Epithelial cell of prostate (primary cell): Measurements from ENCODE around the gene LHPP.

Source experiments
- DNase-seq: peaks from one replicate; pipeline ENCODE4 v3.0.0-alpha.2; 2011; ENCODE audit warnings: low read depth, low spot score
- H3K27ac ChIP-seq: fragments of 450-650 bp; 2 replicates; pipeline ENCODE4 v1.5.1; 2017; ENCODE audit warnings: mild to moderate bottlenecking

Gene LHPP

DNA sequence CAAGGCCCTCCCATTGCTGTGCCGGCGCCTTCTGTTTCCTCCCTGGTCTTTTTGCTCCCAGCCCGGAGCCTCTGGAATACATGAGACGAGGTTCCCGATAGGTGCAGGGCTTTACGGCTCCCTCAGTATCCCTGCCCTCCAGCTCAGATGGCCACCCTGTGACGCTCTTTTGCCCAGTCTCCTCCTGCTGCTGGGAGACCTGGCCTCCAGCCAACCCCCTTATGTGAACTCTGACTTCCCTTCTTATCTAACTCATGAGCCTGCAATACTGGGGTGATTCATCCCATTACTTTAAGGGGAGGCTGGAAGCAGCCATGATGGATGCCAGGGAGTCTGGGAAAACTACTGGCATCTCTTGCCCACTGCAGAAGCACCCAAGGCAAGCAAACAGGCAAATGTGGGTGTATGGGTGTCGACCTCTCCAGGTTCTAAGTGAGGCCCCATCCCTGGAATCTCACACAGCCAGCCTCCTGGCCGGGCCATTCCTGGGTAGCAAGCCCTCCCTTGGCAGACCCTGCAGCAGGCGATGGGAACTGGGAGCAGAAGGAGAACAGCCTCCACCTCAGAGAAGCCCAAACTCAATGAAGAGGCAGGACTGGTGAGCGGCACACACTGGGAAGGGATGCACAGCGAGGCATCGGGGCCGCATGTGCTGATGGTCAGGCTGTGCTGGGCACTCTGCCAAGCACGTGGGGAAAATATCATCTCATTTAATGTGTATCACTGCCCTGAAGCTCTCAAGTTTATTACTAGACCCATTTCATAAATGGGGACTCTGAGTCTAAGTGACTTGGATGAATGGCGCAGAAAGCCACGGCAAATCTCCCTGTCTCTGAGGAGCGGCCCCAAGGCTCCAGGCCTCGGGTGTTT, 185.1 kb downstream of the LHPP start:
- H3K27ac ChIP-seq: no peak overlapping the region
- DNase-seq: no peak

DNA sequence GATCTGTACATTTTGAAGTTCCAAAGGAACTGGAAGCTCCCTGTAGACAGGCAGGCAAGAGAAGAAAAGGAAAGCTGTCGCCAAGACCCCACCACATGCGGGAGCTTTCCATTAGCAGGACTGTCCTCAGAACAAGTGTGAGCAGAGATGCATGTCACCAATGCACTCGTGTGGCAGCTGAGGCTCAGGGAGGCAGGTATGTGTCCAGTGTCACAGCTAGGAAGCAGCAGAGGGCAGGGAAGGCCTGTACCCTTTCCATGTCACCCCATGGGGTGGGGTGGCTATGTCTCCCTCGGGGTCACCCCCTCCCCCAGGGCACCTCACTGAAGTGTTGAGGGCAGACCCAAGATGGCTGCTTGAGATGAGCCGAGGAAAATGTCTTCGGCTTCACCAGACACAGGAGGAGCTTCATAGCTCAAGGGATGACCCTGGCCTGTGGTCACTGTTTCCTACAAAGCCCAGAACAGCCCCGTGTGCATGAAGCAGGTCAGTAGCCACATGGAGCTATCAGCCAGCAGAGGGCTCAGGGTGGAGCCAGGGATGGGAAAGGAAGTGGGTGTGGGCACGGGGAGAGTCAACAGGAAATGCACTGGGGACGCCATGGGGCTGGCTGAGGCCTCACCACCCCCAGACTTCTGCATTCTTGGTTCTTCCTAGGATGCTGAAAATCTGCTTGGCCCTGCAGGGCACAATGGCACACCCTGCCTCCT, 186.0 kb downstream of the LHPP start:
- DNase-seq: no peak
- H3K27ac ChIP-seq: peak overlapping the region; percentile 80

DNA sequence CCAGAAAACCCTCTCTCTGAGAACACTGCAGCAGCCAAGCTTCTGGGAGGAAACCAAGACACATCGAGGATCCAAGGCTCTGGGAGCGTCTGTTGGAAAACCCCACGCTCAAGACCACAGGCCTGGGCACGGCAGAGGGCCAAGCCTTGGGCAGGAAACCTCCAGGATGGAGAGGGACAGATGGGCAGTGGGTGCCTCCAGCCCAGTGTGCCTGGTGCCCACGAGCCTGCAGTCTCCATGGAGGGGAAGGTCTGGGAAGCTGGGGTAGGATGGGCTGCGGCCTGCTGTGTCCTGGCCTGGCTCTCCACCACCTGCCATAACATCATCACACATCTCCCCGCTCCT, 186.5 kb downstream of the LHPP start:
- DNase-seq: no peak
- H3K27ac ChIP-seq: peak overlapping the region; percentile 80

DNA sequence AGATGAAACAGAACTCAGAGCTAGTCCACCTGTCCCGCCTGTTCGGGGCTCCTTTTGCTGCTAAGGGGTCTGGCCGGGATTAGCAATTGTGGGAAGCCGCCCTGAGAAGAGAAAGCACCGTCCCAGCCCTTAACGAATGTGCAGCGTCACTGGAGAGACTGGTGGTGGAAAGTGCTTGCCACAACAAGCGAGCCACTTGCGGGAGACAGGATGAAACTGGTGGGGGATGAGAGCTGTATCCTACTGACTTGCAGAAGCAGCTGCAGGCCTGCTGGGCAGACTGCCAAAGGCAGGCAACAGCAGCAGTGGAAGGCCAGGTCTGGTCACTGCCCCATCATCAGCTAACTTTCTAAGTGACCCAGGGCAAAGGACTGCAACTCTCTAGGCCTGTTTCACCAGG, 187.1 kb downstream of the LHPP start:
- H3K27ac ChIP-seq: peak overlapping the region; percentile 80
- peak; percentile 67 for DNase-seq

DNA sequence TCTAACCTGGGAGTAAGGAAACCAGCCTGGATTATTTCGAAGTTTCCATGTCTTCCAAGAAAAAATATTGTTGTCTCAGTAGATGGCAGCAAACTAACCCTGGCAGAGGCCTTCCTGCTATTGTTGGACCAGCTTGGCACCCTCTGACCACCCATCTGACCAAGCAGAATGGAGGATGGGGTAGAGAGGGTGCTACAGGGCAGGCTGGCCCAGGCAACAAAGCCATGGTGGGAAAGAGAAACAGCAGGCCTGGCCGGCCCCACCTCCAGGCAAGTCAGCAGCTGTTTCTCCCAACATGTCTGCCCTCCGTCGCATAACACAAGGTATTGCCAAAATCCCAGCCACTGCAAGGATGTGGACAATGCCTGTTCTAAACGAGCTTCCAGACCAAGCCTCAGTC, 187.6 kb downstream of the LHPP start:
- DNase-seq: no peak
- peak overlapping the region; percentile 80 for H3K27ac ChIP-seq

DNA sequence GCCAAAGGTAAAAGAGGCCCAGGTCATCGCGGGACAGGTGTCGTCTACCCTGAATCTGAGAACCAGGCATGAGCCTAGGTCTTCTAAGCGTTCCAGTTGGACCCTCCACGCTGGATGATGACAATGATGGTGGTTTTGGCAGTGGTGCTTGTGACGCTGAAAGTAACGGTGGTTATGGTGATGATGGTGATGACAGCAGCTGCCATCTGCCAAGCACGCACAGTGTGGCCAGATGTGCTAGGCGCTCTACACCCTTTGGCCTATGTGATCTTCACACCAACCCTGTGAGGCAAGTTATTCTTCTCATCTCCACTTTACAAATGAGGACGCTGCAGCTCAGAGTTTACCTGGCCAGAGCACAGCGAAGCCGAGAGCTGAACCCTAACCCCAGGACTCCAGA, 188.6 kb downstream of the LHPP start:
- DNase-seq: no peak
- no peak overlapping the region for H3K27ac ChIP-seq

DNA sequence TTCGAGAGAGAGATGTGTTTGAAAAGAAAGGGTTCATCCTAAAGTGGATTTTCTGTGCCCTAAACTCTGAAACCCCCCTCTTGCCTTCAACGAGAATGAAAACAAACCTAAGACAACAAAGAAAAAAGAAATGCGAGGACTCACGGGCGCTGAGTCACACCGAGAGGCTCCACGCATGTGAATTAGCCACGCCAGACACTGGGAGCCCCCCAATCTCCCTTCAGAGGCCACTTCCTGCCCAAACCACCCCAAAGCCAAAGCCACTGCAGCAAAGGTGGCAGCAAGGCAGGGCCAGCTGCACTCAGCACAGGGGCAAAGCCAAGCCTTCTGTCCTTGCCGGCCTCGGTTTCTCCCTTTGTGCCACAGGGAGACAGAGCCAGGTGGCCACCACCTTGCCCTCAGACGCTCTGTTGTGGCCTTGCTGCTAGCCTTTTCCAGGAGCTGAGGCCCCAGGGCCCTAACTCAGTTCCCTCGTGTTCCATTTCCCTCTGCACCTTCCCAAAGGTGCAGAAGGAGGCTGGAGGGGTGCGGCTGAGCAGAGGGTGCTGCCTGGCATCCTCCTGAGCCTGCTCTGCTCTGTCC, 189.3 kb downstream of the LHPP start:
- no peak for DNase-seq
- H3K27ac ChIP-seq: no peak overlapping the region

DNA sequence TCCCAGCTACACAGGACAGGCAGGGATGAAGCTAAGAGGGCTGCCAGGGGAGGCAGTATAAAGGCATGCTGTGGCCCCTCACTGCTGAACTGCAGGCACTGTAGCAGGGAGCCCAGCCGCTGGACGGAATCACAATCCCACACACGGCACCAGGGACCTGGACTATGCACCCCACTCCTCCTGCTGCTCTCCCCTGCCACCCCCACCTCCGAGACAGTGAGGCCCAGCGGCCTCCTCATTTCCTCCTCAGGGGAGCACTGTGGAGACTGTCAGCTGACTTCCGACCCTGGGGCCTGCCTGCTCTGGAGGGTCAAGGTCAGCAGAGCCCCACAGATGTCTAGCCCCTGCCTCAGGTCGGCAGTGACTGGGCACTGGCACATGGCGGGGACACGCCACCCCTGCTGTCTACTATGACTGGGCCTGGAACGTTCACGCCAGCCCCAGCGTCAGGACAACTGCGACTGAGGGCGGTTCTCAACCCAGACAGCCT, 189.8 kb downstream of the LHPP start:
- no peak overlapping the region for H3K27ac ChIP-seq
- no peak for DNase-seq

DNA sequence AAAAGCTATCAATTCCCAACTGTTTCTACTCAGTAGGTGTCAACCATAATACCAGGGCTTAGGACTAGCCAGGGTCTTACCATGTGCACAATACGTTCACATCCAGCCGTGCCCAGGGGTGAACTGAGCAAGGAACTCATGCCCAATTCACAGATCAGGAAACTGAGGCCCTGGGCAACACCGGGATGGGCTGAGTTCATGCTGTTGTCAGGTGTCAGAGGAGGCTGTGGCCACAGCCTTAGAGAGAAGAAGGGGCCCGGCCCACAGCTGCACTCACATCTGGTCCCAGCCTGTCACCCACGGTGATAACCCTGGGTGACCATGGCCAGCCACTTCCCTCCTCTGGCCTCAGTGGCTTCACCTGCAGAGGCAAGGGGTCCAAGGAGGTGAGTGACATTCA, 190.6 kb downstream of the LHPP start:
- no peak overlapping the region for H3K27ac ChIP-seq
- DNase-seq: no peak

DNA sequence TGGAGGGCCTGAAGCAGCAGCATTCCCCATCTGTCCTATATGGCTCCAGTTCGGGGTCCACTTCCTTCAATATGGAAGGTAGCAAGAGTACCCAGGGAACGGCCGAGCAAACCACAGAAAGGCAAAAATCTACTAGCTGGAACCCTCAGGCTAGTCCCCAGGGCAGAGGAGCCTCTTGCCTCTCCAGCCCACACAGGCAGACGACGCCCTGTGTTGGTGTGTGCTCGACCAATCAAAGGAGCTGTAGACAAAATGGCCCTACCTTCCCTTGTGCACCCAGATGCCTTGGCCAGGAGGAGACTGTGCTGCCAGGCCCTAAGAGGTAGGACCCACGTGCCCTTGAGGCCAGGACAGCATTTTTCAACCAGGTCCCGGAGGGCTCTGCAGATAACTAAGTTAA, 191.1 kb downstream of the LHPP start:
- DNase-seq: no peak
- no peak overlapping the region for H3K27ac ChIP-seq

DNA sequence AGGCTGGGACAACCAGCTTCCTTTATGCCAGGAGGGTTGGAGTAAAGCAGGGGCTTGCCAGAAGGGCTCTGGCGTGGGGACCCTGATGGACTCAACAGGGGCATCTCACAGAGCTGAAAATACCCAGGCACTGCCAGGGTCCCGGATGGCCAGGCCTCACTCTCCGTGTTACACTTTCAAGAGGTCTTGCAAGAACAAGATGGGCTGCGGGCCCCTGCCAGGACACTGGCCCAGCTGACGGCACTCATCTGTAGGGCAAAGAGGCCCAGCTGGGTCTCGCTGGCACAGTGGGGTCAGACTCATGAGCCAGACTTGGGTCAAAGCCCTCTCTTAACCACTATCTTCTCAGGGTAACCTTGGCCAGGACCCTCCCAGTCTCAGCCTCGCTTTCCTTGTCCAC, 191.7 kb downstream of the LHPP start:
- H3K27ac ChIP-seq: peak overlapping the region; percentile 90
- no peak for DNase-seq

DNA sequence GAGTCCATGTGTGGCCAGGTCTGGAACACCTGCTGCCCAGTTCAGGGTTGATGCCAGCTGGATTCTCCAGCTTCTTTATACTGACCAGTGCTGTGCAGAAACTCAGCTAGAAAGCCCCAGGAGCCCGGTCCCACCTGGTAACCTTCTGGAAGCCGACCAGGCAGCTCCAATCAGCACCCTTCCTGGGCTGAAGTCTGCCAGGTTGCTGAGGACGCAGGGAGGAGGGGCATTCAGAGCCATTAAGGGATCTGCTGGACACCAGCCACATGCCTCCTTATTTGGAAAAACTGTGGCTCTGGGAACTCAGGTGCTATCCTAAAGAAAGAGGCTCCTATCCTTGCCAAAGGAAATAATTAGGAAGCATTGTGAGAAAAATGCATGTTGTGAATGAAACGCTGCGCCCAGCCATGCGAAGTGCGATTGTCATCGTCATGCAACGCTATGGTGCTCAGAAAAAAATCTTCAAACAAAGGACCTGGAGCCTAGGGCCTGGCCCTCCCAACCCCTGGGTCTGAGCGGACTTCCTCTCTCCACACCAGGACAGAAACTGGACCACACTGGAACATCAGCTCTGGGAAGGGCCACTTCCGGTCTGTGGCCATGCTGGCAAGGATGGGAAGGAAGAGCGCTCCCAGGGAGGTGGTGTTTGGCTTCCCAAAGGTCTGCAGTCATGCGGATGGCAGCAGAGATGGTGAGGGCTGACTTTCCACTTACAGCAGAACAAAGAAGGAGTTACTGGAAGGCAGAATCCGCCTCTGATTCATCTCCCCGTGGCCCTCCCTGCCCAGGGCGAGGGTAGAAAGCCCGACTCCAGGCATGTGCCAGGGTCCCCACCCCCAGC, 192.4 kb downstream of the LHPP start:
- peak; percentile 26 for DNase-seq
- peak overlapping the region; percentile 90 for H3K27ac ChIP-seq

DNA sequence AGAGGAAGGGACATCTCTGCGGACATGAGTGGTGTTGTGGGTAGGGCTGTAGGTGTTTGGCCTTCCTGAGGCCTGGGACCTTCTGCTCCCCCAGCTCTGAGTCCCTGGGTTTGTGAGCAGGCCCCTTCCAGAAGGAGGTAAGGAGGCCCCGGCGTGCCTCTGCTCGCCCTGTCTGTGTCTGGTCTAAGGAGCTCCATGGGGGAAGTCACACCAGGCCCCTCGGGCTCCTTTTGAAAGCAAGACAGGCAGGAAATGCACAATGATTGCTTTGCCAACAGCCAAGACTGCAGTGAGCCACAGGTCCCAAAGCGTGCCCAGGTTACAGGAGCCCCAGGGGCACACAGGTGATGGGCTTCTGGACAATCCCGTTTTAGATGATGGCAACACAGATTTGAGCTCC, 193.1 kb downstream of the LHPP start:
- peak overlapping the region; percentile 90 for H3K27ac ChIP-seq
- DNase-seq: peak; percentile 31

DNA sequence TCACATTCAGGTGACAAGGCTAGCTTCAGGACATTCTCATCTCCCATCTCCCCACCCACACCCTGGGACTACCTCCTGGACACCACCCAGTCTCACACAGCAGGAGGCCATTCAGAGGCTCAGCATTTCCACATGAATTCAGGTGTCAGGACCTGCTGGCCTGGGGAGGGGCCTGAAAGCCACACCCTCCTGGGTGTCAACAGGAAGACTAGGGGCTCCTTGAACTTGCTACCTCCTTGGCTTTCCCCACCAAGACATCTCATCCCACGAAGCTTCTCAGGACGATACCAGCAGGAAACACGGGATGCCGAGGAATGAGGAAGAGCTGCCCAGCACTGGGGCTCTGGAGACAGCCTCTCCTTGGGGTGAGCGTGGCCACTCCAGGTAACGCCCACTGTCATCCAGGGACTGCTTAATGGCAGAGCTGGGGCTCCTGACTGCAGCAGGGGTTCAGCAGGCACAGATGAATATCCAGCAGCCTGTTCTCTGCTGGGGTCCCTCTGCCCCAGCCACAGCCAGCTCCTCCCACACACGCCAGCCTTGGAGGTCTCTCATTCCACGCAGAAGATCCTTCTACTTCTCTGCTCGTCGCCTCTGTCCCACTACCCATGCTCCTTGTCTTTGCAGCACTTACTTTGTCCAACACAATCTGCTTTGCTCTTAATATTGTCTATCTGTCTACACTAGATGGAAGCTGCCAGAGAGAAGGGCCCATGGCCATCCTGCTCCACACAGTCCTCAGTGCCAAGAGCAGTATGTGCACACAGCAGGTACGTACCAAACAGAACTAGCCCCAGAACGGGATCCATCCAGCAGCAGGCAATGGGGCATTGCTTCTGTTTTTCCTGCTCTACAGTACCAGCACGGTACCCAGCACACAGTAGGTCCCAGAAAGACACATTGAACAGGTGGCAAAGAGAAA, 193.8 kb downstream of the LHPP start:
- DNase-seq: no peak
- peak overlapping the region; percentile 90 for H3K27ac ChIP-seq

DNA sequence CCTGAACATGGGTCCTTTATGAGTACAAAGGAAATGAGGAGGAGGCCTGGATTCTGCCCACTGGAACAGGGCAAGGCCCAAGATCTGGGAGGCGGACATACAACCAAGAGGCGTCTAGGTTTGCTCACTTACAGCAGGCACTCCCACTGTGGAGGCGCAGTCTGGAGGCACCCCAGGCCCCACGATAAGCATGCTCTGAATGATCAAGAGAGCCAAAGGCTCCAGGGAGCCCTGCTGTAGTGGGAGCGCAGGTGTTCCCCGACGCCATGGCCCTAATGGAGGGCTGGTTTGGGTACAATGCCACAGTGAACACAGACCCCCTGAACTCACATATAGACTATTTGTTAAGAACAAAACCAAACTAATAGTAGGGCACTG, 194.5 kb downstream of the LHPP start:
- no peak overlapping the region for H3K27ac ChIP-seq
- no peak for DNase-seq

DNA sequence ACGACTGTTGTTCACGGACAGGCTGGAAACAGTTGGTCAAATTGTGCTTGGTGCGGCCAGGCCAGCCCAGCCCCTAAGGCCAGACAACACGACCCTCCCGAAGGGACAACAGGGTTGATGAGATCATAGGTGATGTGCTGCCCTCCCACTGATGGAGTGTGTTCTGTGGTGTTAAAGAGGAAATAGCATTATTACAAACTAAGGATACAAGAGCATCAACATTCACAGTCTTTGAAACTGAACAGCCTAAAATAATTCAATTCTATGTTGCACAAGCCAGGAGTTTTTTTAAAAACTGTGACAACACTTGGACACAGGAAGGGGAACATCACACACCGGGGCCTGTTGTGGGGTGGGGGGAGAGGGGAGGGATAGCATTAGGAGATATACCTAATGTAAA, 194.9 kb downstream of the LHPP start:
- no peak overlapping the region for H3K27ac ChIP-seq
- DNase-seq: no peak

DNA sequence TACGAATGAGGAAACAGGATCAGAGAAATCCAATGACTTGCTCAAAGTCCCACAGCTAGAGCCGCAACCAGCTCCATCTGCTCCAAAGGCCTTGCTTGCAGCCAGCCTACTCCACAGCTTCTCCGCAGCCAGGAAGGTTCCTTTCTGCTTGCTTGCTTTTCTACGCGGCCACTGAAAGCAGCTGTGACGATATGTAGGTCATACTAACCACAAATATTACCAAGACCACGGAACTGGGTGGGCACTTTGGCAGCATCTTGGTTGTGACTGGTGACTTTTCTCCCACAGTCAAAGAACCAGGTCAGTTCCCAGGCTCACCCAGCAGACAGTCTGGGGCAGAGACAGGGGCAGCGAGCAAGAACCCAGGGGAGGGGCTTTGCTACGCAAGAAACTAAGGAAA, 196.2 kb downstream of the LHPP start:
- DNase-seq: no peak
- H3K27ac ChIP-seq: no peak overlapping the region

DNA sequence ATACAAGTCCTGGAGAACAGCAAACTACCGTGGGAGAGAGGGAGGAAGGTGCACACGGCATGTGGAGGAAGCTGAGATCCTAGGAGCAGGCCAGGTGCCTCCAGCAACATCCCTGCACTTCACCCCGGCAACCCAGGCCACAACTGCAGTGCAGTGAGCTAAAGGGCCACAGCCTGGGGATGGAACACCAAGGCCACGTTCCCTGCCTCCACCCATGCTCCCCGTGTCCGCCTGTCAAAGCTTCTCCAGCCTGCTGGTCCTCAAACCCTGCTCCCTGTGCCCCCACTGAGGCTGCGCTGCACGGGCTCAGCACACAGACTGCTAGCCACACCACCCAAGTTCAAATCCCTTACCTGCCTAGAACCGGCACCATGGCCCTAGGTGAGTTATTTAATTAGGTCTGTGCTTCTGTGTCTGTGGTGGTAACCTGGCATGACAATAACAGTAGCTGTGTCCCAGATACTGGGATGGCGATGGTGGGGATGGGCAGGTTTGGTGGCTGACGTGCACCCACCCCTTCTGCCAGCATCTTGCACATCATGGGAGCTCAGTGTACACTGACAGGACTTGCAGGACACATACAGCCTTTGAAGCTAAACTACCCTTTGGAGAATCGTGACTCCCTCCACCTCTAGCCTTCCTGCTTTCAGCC, 197.1 kb downstream of the LHPP start:
- no peak for DNase-seq
- H3K27ac ChIP-seq: no peak overlapping the region

DNA sequence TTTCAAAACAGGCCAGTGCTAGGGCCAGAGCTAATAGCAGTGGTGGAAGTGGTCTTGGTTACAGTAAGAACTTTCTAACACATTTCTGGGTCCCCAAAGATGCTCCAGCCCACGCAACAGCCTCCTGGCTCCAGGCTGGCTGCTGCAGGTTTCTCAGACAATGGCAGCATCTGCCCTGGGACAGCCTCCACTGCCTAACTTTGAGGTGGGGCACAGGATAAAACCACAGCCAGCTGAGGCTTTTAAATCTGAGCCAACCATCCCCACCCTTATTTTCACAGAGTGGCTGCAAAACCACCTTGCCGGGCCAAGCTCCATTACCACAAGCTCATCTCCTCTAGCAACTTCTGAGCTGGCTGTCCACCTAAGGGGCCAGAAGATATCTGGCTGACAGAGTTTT, 197.8 kb downstream of the LHPP start:
- DNase-seq: no peak
- H3K27ac ChIP-seq: no peak overlapping the region
